Gastroesophageal sphincter (tissue), 4 donors: ENCODE data around the gene GPRC6A. TPM values are rescaled to one million over a fixed set of nuclear protein-coding genes. Genes with fewer than 3 reads are reported as not detected.
A peak's percentile ranks its signal among the peaks of the same experiment; 100 is the strongest.

Experiments used
- ATAC-seq: fragments of 150-250 bp; one replicate; pipeline ENCODE4 v1.9.1; 2016; ENCODE audit warnings: mild to moderate bottlenecking, moderate library complexity
- H3K27ac ChIP-seq, 4 donors: fragments of 200-600 bp; sonication (generic) in 3 of 4; 1 replicate in 3 of 4; 2 replicates in 1 of 4; pipeline ENCODE4 v1.5.1; 2016 to 2019
- H3K27me3 ChIP-seq: fragments of 200-600 bp; sonication (generic); one replicate; pipeline ENCODE4 v1.5.1; 2019
- H3K36me3 ChIP-seq, 2 donors: fragments of 200-600 bp; sonication (generic); one replicate each; pipeline ENCODE4 v1.5.1; 2019; ENCODE audit warnings: control low read depth in 1 of 2
- H3K4me1 ChIP-seq, 3 donors: fragments of 200-600 bp; sonication (generic); 1 replicate in 2 of 3; 2 replicates in 1 of 3; pipeline ENCODE4 v1.5.1; 2016 to 2019; ENCODE audit warnings: control low read depth in 2 of 3
- H3K4me3 ChIP-seq, 2 donors: fragments of 200-600 bp; sonication (generic); one replicate each; pipeline ENCODE4 v1.5.1; 2019; ENCODE audit warnings: mild to moderate bottlenecking in 1 of 2, moderate library complexity in 1 of 2
- H3K9me3 ChIP-seq, 3 donors: fragments of 200-600 bp; sonication (generic); one replicate each; pipeline ENCODE4 v1.5.1; 2017 to 2019; ENCODE audit warnings: control low read depth in 2 of 3
- CTCF ChIP-seq, 4 experiments: fragments of 200-600 bp in 2 of 4; fragments of 450-650 bp in 2 of 4; sonication (generic) in 1 of 4; IDR thresholded peaks; one replicate each; pipeline ENCODE4 v1.5.1; 2017 to 2019; ENCODE audit warnings: antibody characterized with exemption in 4 of 4, mild to moderate bottlenecking in 2 of 4, moderate library complexity in 2 of 4
- EP300 ChIP-seq: sonication (generic); formaldehyde crosslinking; IDR thresholded peaks from one replicate; pipeline ENCODE4 v1.6.1; 2017; ENCODE audit warnings: antibody characterized with exemption, mild to moderate bottlenecking
- POLR2A ChIP-seq, 2 donors: fragments of 450-650 bp; IDR thresholded peaks; one replicate each; pipeline ENCODE4 v1.6.1; 2017; ENCODE audit warnings: antibody characterized with exemption in 2 of 2, mild to moderate bottlenecking in 2 of 2, moderate library complexity in 1 of 2
- POLR2AphosphoS5 ChIP-seq: sonication (generic); formaldehyde crosslinking; IDR thresholded peaks from one replicate; pipeline ENCODE4 v1.6.1; 2017; ENCODE audit warnings: antibody characterized with exemption
- WGBS, 2 donors: methylation state at CpG; one replicate each; pipeline ENCODE4 v1.1.5; 2018; ENCODE audit warnings: low coverage in 1 of 2; 5-methylcytosine and 5-hydroxymethylcytosine counted together
- total RNA-seq, 4 donors: library from RNA; depleted of rRNA; stranded (reverse); fragments of >200 nt; gene quantifications; one replicate each; pipeline ENCODE4 v1.1.0, GENCODE V29; 2016

The GPRC6A gene
- total RNA-seq, 4 donors from 2014 or later = not detected

GRCh38 chr6:116872771-116873170 is 43.9 kb upstream of the GPRC6A start:
- Histone ChIP-seq H3K4me3 (no peak overlapping the region), H3K27ac (no peak overlapping the region), H3K4me1 (peaks cover 0 to 17% (median 8%) of the 10 kb centered on the region in 3 donors), H3K36me3 (no peaks in the 10 kb centered on the region), H3K27me3 (peaks cover 50% of the 10 kb centered on the region), H3K9me3 (peaks cover 0 to 22% (median 0%) of the 10 kb centered on the region in 3 donors)
- no peak for TF ChIP-seq CTCF (IDR thresholded peaks at IDR 0.05)
- no peak for TF ChIP-seq POLR2AphosphoS5
- no peak for TF ChIP-seq EP300
- no peak for TF ChIP-seq POLR2A (IDR thresholded peaks at IDR 0.05)
- ATAC-seq = no peak
- 80 to 93% methylated on average over 4 of the region's 4 CpGs for WGBS, 2 donors

- ATAC-seq = no peak
- Histone ChIP-seq H3K27me3 (no peaks in the 10 kb centered on the region), H3K9me3 (peaks cover 0 to 15% (median 0%) of the 10 kb centered on the region in 3 donors), H3K36me3 (no peaks in the 10 kb centered on the region), H3K4me3 (no peak overlapping the region), H3K4me1 (no peaks in the 10 kb centered on the region), H3K27ac (no peak overlapping the region)
- TF ChIP-seq CTCF (IDR thresholded peaks at IDR 0.05) (no peak), EP300 (no peak), POLR2AphosphoS5 (no peak), POLR2A (IDR thresholded peaks at IDR 0.05) (no peak)
- 81 to 100% methylated on average over 2 to 3 of the region's 3 CpGs for WGBS, 2 donors
Observed at GRCh38 chr6:116866281-116866871, 37.5 kb upstream of the GPRC6A start.

GRCh38 chr6:116859264-116859663 is 30.4 kb upstream of the GPRC6A start:
- no peak for ATAC-seq
- no peak for TF ChIP-seq POLR2A (IDR thresholded peaks at IDR 0.05)
- TF ChIP-seq POLR2AphosphoS5 = no peak
- TF ChIP-seq EP300 = no peak
- no peak for TF ChIP-seq CTCF (IDR thresholded peaks at IDR 0.05)
- H3K27ac ChIP-seq = no peak overlapping the region

GRCh38 chr6:116858060-116858459 is 29.2 kb upstream of the GPRC6A start:
- Histone ChIP-seq H3K4me1 (no peaks in the 10 kb centered on the region), H3K4me3 (no peak overlapping the region), H3K36me3 (no peaks in the 10 kb centered on the region), H3K27ac (no peak overlapping the region), H3K27me3 (no peaks in the 10 kb centered on the region), H3K9me3 (peaks cover 0 to 63% (median 0%) of the 10 kb centered on the region in 3 donors)
- ATAC-seq = no peak
- TF ChIP-seq POLR2A (IDR thresholded peaks at IDR 0.05) (no peak), EP300 (no peak), CTCF (IDR thresholded peaks at IDR 0.05) (no peak), POLR2AphosphoS5 (no peak)

More at GRCh38 chr6:116859264-116859663, 30.4 kb upstream of the GPRC6A start:
- Histone ChIP-seq H3K4me3 (no peak overlapping the region), H3K27me3 (no peaks in the 10 kb centered on the region), H3K36me3 (no peaks in the 10 kb centered on the region), H3K9me3 (peaks cover 0 to 52% (median 0%) of the 10 kb centered on the region in 3 donors), H3K4me1 (no peaks in the 10 kb centered on the region)

- WGBS, 2 donors = 7 to 8% methylated on average over 1 of the region's 1 CpG
- peak; percentile 31 for ATAC-seq
- Histone ChIP-seq H3K9me3 (no peaks in the 10 kb centered on the region), H3K27me3 (no peaks in the 10 kb centered on the region), H3K4me1 (no peaks in the 10 kb centered on the region), H3K36me3 (no peaks in the 10 kb centered on the region), H3K27ac (no peak overlapping the region), H3K4me3 (no peak overlapping the region)
- TF ChIP-seq POLR2A (IDR thresholded peaks at IDR 0.05) (no peak), EP300 (no peak), CTCF (IDR thresholded peaks at IDR 0.05) (peak in 1 of 4 experiments; percentile 31)
Observed at GRCh38 chr6:116847227-116847626, 18.3 kb upstream of the GPRC6A start.
